RPMI8226 (cell line): ENCODE results near the gene TBC1D1.
A peak's percentile ranks its signal among the peaks of the same experiment; 100 is the strongest.

ENCODE experiments used
- DNase-seq: peaks from one replicate; pipeline ENCODE4 v3.0.0-alpha.2; 2015

The TBC1D1 gene

GRCh38 chr4:38178392-38178995 is 287.6 kb downstream of the TBC1D1 start:
- no peak for DNase-seq

DNA sequence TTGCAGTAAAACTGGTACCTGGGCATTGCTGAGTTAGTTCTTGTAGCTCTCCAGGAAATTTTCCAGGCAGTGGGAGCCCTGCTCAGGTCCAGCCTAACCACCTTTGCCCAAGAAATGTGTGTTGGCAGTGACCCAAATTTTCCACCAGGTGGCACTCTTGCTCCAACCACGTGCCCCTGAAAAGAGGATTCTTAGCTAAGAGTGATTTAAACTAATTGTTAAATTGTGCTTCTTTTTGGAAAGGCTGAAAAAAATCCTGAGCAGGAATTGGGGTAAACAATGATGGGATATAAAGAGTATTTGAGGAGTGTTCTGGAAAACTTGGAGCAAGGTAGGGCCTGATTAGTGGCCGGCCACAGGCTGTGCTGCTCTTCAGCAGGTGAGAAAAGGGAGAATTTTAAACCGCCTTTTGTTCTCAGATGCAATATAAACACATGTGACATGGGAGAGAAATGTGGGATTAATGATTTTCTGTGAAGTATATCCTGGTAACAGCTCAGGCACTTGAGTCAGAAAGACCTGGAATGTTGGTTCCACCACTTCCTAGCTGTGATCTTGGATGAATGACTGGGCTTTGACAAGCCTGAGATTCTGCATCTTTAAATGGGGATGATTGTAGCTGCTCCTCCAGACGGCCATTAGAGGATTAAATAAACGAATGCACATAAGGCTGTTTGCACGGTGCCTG is 288.9 kb downstream of the TBC1D1 start:
- DNase-seq = peak; percentile 70

- DNase-seq = no peak
Observed at GRCh38 chr4:38180456-38180855, 289.6 kb downstream of the TBC1D1 start.

DNA sequence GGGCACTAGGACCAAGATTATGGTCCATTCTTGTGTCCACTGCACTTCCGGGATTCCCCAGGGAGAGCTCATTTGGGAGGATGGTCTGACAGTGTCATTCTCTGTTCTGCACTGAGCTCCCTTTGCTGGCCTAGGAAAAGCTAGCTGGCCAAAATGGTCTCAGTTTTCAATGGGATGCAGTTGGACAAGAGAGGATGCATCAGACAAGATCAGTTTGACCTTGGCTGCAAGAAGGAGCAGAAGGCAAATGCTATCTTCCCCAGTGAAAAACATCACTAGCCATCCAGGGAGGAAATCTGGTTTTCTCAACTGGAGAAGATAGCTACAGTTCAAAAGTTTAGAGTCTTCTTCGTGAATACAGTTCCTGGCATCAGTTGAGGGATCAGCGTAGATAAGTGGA is 290.4 kb downstream of the TBC1D1 start:
- no peak for DNase-seq

- DNase-seq = no peak
Observed at GRCh38 chr4:38182334-38182998, 291.6 kb downstream of the TBC1D1 start.

GRCh38 chr4:38184404-38184803 is 293.5 kb downstream of the TBC1D1 start:
- peak; percentile 64 for DNase-seq

DNA sequence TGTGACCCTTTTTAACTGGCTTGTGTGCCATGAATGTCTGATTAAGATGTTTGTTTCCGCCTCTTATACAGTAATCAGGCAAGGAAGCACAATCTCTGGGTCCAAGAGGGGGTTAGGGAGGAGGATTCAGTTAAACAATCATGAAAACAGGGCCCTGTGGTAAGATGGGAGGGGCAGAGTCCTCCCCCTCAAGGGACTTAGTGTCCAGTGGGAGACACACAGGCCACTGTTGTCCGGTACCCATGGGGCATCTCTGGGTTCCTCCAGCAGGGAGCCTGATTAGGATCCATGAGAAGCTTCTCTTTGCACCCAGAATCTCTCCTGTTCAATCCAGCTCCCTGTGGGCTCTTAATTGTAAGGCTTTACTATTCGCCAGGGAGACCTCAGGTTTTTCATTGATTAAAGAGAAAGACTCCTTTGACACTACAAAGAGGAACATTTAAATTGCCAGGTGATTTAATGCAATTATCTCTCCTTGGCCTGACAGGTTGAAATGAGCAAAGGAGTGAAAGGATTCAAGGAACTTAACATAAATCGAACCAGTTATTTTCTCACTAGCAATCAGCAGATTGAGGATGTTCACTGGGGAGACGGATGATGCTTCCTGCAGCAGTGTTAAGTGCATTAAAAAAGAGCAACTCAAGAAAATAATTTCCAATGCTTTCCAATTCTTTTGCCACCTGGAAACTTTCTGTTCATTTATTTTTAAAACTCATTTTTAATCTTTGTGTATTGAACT is 294.7 kb downstream of the TBC1D1 start:
- no peak for DNase-seq

DNA sequence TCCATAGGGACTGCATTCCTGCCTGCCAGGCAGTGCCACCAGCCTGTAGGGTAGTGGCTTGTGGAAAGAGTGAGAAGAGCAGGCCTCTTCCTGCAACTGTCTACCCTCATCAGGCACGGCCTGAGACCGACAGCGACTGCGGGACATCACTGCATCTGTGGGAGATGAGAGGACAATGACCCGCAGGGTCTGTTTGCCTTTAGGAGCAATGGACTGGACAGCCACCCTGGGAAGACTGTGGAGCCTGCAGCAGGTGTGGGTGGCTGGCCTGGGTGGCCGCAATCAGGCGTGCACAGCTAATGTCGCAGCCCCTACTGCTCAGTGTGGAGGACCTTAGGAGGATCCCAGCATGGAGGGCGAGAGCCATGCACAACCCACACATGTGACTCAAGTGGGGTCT is 297.3 kb downstream of the TBC1D1 start:
- DNase-seq = no peak

DNA sequence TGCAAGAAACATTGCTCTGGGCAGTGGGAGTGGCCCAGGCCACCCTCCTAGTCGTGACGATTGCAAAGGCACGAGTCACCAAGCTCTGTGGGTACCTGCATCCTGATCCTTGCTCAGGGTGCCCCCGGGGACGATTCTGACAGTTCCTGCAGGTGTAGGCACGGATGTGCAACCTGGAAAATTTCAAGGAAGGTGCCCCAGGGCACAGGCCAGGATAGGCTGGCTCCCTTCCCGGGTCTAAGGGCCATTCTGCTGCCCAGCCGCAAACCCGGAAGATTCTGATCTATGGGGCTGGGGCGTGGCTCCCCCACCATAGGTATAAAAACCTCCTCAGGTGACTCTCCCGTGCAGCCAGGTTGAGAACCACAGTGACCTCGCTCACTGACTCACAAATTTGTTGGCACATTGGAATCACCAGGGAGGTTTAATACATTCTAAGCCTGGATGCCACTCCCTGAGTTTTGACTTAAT is 297.8 kb downstream of the TBC1D1 start:
- DNase-seq = no peak
